GM21515 (cell line): ENCODE results near the gene PRR5L.

Experiments used
- ATAC-seq: cut with Tn5 transposase; IDR thresholded peaks from one replicate; pipeline ENCODE4 v1.9.1; 2021; ENCODE audit not compliant: unreplicated experiment

Gene PRR5L

GRCh38 chr11:36376009-36376887, 80.2 kb downstream of the PRR5L start:
- ATAC-seq = no peak

- no peak for ATAC-seq
These were observed 81.0 kb downstream of the PRR5L start for GRCh38 chr11:36376888-36377758.

DNA sequence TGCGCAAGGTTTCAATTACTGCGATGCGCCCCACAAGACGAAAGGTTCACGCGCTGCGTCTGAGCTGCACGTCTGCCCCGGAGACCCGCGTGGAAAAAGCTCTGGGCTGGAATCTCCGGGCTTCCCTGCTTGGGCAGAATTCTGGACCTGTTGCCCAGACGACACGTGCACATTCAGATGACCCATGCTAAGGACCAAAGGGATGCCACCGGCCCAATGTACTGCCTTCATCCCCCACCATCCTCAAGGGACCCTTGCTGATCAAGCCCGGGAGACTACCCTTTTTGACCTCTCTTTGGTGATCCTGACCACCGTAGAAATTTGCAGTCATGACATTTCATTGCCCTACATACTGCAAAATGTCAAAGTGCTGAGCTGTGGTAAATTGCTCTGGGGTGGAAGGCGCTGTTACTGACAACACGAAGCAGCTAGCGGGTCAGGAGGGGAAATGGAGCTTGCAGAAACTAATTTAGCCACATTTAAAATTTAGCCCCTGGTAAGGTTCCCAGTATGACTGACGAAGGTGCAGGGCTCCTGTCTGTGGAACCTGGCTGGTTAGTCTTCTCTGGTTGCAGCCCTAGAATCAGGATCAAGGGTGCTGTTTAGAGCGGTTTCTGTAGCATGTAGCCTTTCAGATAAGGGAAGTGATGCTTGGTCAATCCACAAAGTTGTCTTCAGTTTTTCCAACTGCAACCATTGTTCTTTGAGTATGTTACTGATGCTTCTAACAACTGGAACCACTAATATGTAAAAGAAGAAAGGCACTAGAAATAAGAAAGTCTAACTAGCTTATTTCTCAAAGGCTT, 81.9 kb downstream of the PRR5L start:
- ATAC-seq = no peak

GRCh38 chr11:36379653-36380052, 83.6 kb downstream of the PRR5L start:
- ATAC-seq = no peak

DNA sequence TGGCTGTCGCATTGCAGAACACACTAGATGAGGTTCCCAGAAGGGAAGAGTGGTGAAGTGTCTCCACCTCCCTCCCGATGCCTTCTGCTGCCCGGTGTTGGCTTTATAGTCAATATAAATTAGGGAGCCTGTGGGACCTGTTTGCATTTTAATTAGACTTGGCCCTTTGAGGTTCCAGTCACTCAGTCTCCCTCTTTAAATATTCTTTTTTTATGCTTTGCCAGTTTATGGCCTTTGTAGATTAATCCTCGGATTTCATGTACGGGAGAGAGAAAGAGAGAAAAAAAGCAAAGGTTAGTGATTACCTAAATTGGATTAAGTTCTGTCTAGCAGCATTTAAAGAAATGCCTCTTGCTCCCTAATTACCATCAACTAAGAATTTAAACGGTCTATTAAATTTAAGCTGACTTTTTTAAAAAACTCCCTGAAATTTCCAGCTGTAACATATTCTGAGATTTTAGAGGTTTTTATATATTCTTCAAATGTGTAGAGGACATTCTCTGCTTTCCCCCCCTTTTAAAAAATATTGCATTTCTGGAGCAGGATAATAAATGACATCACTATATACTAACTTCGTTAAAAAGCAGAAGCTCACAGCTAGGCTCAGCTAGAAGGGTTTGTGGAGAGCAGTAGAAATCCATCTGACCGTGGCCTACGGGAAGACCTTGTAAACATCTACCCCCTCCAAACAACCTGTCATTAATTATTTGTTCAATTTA, 84.4 kb downstream of the PRR5L start:
- no peak for ATAC-seq

- no peak for ATAC-seq
These were observed 84.9 kb downstream of the PRR5L start for GRCh38 chr11:36381015-36381360.

GRCh38 chr11:36383195-36383594, 87.1 kb downstream of the PRR5L start:
- ATAC-seq = no peak

DNA sequence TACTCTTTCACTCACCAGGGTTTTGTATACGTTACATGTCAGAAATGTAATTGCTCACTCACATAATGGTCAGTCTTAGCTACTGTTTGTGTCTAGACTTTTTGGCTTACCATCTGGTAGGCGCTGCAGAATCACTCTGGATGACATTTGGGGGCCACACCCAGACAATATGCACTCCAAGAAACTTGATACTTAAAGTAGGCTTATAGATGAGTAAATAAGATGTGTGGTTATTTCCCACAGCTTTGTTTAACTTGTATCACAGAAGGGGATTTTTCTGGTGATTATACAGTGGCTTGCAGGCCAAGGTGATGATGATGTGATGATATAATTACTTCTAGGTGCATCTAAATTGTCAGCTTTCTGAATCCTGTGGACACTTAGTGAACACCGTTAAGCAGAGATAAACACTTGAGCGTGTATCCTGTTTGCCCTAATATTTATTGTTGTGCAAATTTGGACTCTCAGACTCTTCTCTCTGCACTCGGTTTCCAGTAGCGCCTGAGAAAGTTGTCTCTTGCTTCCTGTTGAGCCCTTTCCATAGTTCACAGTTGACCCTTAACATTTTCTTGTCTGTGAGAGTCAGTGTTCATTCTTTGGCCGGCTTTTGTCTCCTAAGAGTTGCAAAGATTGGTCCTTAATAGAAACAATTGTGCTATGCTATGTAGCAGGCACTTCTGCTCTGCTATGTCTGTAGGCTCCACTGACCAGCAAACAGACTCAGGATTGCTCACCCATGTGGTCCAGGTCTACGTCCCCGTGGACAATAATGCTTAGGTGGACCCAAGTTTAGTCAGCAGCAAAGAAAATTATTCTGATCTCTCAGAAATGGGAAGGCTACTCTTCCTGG, 89.3 kb downstream of the PRR5L start:
- ATAC-seq = no peak

DNA sequence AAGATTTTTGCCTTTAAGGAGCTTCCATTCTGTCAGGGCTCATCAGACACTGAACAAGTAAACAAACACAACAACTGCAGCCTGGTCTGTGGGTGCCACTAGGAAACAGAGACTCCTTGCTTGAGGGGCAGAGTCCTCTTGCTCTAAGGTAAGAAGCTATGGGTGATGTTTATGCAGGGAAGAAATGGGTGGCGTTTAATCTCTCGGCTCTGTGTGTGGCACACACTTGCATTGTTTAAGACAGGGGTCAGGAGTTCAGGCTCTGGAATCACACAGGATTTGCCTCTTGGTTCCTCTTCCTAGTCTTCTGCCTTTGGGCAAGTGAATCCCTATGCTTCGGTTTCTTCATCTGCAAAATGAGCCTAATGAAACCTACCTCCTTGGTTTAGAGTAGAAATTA, 90.3 kb downstream of the PRR5L start:
- ATAC-seq = no peak

- ATAC-seq = no peak
These were observed 92.0 kb downstream of the PRR5L start for GRCh38 chr11:36388071-36388470.

GRCh38 chr11:36388951-36389350, 92.9 kb downstream of the PRR5L start:
- no peak for ATAC-seq

GRCh38 chr11:36389811-36390210, 93.7 kb downstream of the PRR5L start:
- no peak for ATAC-seq

DNA sequence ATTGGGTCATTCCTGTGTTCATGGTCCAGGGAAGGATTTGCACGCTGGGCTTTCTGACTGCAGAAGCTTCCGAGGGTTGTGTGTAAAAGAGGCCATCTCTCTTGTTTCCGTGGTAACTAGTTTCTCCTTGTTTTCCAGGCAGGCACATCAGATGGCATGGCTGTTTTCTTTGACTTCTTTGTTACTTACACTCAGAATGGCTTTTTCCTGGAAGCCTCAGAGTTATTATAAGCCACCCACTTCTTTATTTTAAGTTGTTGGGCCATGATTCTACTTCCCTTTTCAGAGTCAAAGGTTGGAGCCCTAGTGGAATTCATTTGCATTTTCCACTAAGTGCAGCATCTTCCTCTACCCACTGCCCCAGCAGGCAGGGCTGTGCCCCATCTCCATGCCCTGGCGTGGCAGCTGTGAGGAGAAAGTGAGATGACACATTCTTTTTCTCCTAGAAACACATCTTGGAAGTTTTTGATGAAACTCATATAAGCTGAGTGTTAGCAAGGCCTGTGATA, 94.9 kb downstream of the PRR5L start:
- ATAC-seq = no peak

GRCh38 chr11:36392196-36392595, 96.1 kb downstream of the PRR5L start:
- ATAC-seq = no peak

- ATAC-seq = no peak
These were observed 98.0 kb downstream of the PRR5L start for GRCh38 chr11:36394056-36394455.

DNA sequence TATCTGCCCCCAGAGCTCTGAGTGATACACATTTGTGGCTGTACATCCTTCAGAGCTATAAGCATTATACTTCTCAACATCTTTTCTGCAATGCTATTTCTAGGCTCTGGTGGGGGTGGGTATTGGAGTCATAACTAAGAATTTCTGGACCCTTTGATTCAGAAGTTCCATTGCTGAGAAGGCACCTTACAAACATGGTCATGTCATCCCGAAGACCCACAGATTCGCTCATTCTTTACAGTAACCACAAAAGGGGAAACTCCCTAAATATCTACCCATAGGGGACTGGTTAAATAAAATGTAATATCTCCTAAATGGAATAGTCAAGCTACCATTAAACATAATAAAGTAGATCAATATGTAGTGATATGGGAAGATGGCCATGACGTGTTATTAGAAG, 98.8 kb downstream of the PRR5L start:
- ATAC-seq = no peak

DNA sequence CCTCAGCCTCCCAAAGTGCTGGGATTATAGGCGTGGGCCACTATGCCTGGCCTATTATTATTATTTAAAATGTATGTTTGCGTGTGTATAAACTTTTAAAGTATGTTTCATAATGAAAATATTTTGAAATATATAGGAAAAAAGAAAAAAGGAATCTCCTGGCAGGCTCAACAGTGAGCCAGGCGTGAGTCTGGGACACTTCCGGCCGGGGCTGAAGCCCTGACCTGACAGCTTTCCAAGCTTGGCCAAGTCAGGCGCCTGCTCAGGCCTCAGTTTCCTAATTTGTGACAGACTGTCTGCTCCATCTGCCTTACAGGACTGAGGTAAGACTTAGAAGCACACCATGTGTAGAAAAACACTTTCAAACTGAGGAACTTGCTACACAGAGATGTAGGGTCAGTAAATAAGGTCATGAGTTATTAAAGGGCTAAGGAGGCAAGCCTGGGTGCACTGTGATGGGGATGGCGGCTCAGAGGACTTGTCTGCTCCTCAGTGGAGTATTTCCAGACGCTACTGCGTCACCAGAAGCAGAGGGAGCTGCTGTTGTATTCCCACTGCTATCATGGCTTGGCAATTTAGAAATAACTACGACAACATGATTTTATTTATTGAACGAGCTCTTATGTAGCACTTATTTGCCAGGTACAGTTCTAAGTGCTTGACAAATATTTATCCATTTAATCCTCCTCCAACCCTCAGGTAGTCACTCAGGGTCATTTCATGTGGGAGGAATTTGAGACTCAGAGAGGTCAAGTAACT, 100.1 kb downstream of the PRR5L start:
- no peak for ATAC-seq

DNA sequence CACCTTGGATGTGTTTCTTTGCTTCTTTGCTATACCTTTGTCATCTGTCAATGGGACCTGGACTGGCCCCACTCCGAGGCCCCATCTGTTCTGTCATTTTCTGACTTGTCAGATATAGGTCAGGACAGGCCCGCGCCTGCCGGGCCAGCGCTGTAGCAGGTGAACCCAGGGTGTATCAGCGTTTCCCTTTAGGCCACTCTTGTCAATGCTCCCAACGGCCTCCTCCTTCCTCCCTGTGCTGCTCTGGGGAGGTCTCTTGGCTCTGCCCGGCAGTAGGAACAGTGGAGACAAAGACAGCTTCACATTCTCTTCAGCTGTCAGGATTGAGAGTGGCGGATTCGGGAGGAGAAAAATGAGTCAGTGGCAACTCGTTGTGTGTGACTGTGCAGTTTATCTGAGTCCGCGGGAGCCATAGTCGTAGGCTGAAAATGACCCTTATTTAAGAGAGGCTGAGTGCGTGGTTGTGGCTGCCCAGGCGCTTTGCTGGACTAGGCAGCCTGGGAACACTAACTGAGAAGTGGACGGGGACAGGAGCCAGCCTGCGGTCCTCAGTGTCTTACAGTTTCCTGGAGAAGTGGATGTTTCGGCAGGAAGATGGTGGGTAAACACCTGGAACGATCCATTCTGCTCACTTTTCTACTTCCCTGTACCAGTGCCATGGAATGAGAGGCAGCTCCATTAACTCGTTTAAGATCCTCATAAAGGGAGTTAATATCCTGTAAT, 102.3 kb downstream of the PRR5L start:
- no peak for ATAC-seq
